ENCODE results near the gene COL28A1.
A peak's percentile ranks its signal among the peaks of the same experiment; 100 is the strongest.

COL28A1 gene

GRCh38 chr7:7354674-7355073, 181.0 kb downstream of the COL28A1 start:
- no peaks in the 10 kb centered on the region for H3K36me3 ChIP-seq (ENCODE audit: control insufficient read depth in 1 of 2, insufficient read depth in 2 of 2, low read length in 2 of 2)
- H3K4ac ChIP-seq (ENCODE audit: low read depth, low read length): no peak overlapping the region
- H3K4me1 ChIP-seq (ENCODE audit: control insufficient read depth in 1 of 2, insufficient read depth in 2 of 2, low read length in 2 of 2): peaks cover 6 to 8% of the 10 kb centered on the region in 2 experiments
- H3K27ac ChIP-seq (ENCODE audit: low read depth, low read length): no peak overlapping the region
- no peak overlapping the region for H4K8ac ChIP-seq (ENCODE audit: low read depth, low read length)
- H3K18ac ChIP-seq (ENCODE audit: low read length): no peak overlapping the region
- H2BK12ac ChIP-seq (ENCODE audit: low read length): no peak overlapping the region
- no peak overlapping the region for H2BK120ac ChIP-seq (ENCODE audit: insufficient read depth, low read length, poor library complexity)
- H3K79me2 ChIP-seq (ENCODE audit: control insufficient read depth, insufficient read depth, low read length, poor library complexity): no peaks in the 10 kb centered on the region
- H3K9me3 ChIP-seq (ENCODE audit: insufficient read depth, low read depth, low read length): no peaks in the 10 kb centered on the region
- no peak overlapping the region for H3K4me2 ChIP-seq (ENCODE audit: low read length)
- peak; percentile 85 to 93 for DNase-seq
- no peaks in the 10 kb centered on the region for H3K27me3 ChIP-seq (ENCODE audit: insufficient read depth, low read length)
- no peak overlapping the region for H4K12ac ChIP-seq (ENCODE audit: low read depth, low read length)
- no CpG with 5 or more reads among the region's 3 CpGs for WGBS (ENCODE audit: extremely low coverage, insufficient coverage, insufficient read length)
- H3K79me1 ChIP-seq (ENCODE audit: low read length): peaks cover 2% of the 10 kb centered on the region
- H3K14ac ChIP-seq (ENCODE audit: low read length): no peak overlapping the region
- H2AFZ ChIP-seq (ENCODE audit: insufficient read depth, low read length, poor library complexity): no peak overlapping the region
- H2AK5ac ChIP-seq (ENCODE audit: low read length): no peak overlapping the region
- H3K4me3 ChIP-seq (ENCODE audit: low read depth, low read length): no peak overlapping the region
- H2BK5ac ChIP-seq (ENCODE audit: low read depth, low read length, poor library complexity): no peak overlapping the region
- H3K23ac ChIP-seq (ENCODE audit: low read length): no peak overlapping the region
- no peak overlapping the region for H4K91ac ChIP-seq (ENCODE audit: low read depth, low read length)
- H3K9ac ChIP-seq (ENCODE audit: low read length): no peak overlapping the region

- WGBS (ENCODE audit: extremely low coverage, insufficient coverage, insufficient read length): no CpG with 5 or more reads among the region's 3 CpGs
- no peak overlapping the region for H3K27ac ChIP-seq (ENCODE audit: low read depth, low read length)
- H2BK12ac ChIP-seq (ENCODE audit: low read length): no peak overlapping the region
- H3K14ac ChIP-seq (ENCODE audit: low read length): no peak overlapping the region
- peak; percentile 2 to 10 for DNase-seq
- no peak overlapping the region for H2BK5ac ChIP-seq (ENCODE audit: low read depth, low read length, poor library complexity)
- H3K4me2 ChIP-seq (ENCODE audit: low read length): no peak overlapping the region
- no peak overlapping the region for H3K18ac ChIP-seq (ENCODE audit: low read length)
- H3K4ac ChIP-seq (ENCODE audit: low read depth, low read length): no peak overlapping the region
- H3K36me3 ChIP-seq (ENCODE audit: control insufficient read depth in 1 of 2, insufficient read depth in 2 of 2, low read length in 2 of 2): no peaks in the 10 kb centered on the region
- H4K8ac ChIP-seq (ENCODE audit: low read depth, low read length): no peak overlapping the region
- H2AK5ac ChIP-seq (ENCODE audit: low read length): no peak overlapping the region
- no peak overlapping the region for H2AFZ ChIP-seq (ENCODE audit: insufficient read depth, low read length, poor library complexity)
- H3K23ac ChIP-seq (ENCODE audit: low read length): no peak overlapping the region
- H4K12ac ChIP-seq (ENCODE audit: low read depth, low read length): no peak overlapping the region
- no peak overlapping the region for H4K91ac ChIP-seq (ENCODE audit: low read depth, low read length)
- H3K79me1 ChIP-seq (ENCODE audit: low read length): peaks cover 2% of the 10 kb centered on the region
- H2BK120ac ChIP-seq (ENCODE audit: insufficient read depth, low read length, poor library complexity): no peak overlapping the region
- no peaks in the 10 kb centered on the region for H3K79me2 ChIP-seq (ENCODE audit: control insufficient read depth, insufficient read depth, low read length, poor library complexity)
- no peaks in the 10 kb centered on the region for H3K27me3 ChIP-seq (ENCODE audit: insufficient read depth, low read length)
- H3K9me3 ChIP-seq (ENCODE audit: insufficient read depth, low read depth, low read length): no peaks in the 10 kb centered on the region
- H3K4me1 ChIP-seq (ENCODE audit: control insufficient read depth in 1 of 2, insufficient read depth in 2 of 2, low read length in 2 of 2): peaks cover 6 to 8% of the 10 kb centered on the region in 2 experiments
- no peak overlapping the region for H3K4me3 ChIP-seq (ENCODE audit: low read depth, low read length)
- H3K9ac ChIP-seq (ENCODE audit: low read length): no peak overlapping the region
Observed at GRCh38 chr7:7352845-7353244, 182.8 kb downstream of the COL28A1 start.

- no peaks in the 10 kb centered on the region for H3K36me3 ChIP-seq (ENCODE audit: control insufficient read depth in 1 of 2, insufficient read depth in 2 of 2, low read length in 2 of 2)
- WGBS (ENCODE audit: extremely low coverage, insufficient coverage, insufficient read length): no CpG with 5 or more reads among the region's 1 CpG
- H4K8ac ChIP-seq (ENCODE audit: low read depth, low read length): no peak overlapping the region
- H3K9ac ChIP-seq (ENCODE audit: low read length): no peak overlapping the region
- no peak overlapping the region for H3K4ac ChIP-seq (ENCODE audit: low read depth, low read length)
- no peak overlapping the region for H3K27ac ChIP-seq (ENCODE audit: low read depth, low read length)
- H3K4me3 ChIP-seq (ENCODE audit: low read depth, low read length): no peak overlapping the region
- H3K27me3 ChIP-seq (ENCODE audit: insufficient read depth, low read length): no peaks in the 10 kb centered on the region
- H3K79me2 ChIP-seq (ENCODE audit: control insufficient read depth, insufficient read depth, low read length, poor library complexity): no peaks in the 10 kb centered on the region
- no peak overlapping the region for H2AFZ ChIP-seq (ENCODE audit: insufficient read depth, low read length, poor library complexity)
- no peak overlapping the region for H2BK120ac ChIP-seq (ENCODE audit: insufficient read depth, low read length, poor library complexity)
- H4K91ac ChIP-seq (ENCODE audit: low read depth, low read length): no peak overlapping the region
- H2BK12ac ChIP-seq (ENCODE audit: low read length): no peak overlapping the region
- H2AK5ac ChIP-seq (ENCODE audit: low read length): no peak overlapping the region
- H3K14ac ChIP-seq (ENCODE audit: low read length): no peak overlapping the region
- no peaks in the 10 kb centered on the region for H3K9me3 ChIP-seq (ENCODE audit: insufficient read depth, low read depth, low read length)
- DNase-seq: no peak
- H4K12ac ChIP-seq (ENCODE audit: low read depth, low read length): no peak overlapping the region
- H3K4me2 ChIP-seq (ENCODE audit: low read length): no peak overlapping the region
- no peak overlapping the region for H3K23ac ChIP-seq (ENCODE audit: low read length)
- H3K79me1 ChIP-seq (ENCODE audit: low read length): peaks cover 2% of the 10 kb centered on the region
- H2BK5ac ChIP-seq (ENCODE audit: low read depth, low read length, poor library complexity): no peak overlapping the region
- H3K4me1 ChIP-seq (ENCODE audit: control insufficient read depth in 1 of 2, insufficient read depth in 2 of 2, low read length in 2 of 2): peaks cover 6 to 8% of the 10 kb centered on the region in 2 experiments
- H3K18ac ChIP-seq (ENCODE audit: low read length): no peak overlapping the region
Observed at GRCh38 chr7:7351832-7352231, 183.8 kb downstream of the COL28A1 start.

GRCh38 chr7:7351156-7351555, 184.5 kb downstream of the COL28A1 start:
- no peak overlapping the region for H3K18ac ChIP-seq (ENCODE audit: low read length)
- H3K9me3 ChIP-seq (ENCODE audit: insufficient read depth, low read depth, low read length): no peaks in the 10 kb centered on the region
- no peak overlapping the region for H2AK5ac ChIP-seq (ENCODE audit: low read length)
- H2BK12ac ChIP-seq (ENCODE audit: low read length): no peak overlapping the region
- no peak overlapping the region for H2AFZ ChIP-seq (ENCODE audit: insufficient read depth, low read length, poor library complexity)
- H3K4me2 ChIP-seq (ENCODE audit: low read length): no peak overlapping the region
- no peak overlapping the region for H2BK120ac ChIP-seq (ENCODE audit: insufficient read depth, low read length, poor library complexity)
- H3K23ac ChIP-seq (ENCODE audit: low read length): no peak overlapping the region
- H4K91ac ChIP-seq (ENCODE audit: low read depth, low read length): no peak overlapping the region
- no peak overlapping the region for H2BK5ac ChIP-seq (ENCODE audit: low read depth, low read length, poor library complexity)
- no peak overlapping the region for H3K4ac ChIP-seq (ENCODE audit: low read depth, low read length)
- H3K27ac ChIP-seq (ENCODE audit: low read depth, low read length): no peak overlapping the region
- H3K27me3 ChIP-seq (ENCODE audit: insufficient read depth, low read length): no peaks in the 10 kb centered on the region
- H4K12ac ChIP-seq (ENCODE audit: low read depth, low read length): no peak overlapping the region
- H3K9ac ChIP-seq (ENCODE audit: low read length): no peak overlapping the region
- DNase-seq: no peak
- H3K79me2 ChIP-seq (ENCODE audit: control insufficient read depth, insufficient read depth, low read length, poor library complexity): no peaks in the 10 kb centered on the region
- no peak overlapping the region for H4K8ac ChIP-seq (ENCODE audit: low read depth, low read length)
- WGBS (ENCODE audit: extremely low coverage, insufficient coverage, insufficient read length): no CpG with 5 or more reads among the region's 2 CpGs
- H3K79me1 ChIP-seq (ENCODE audit: low read length): peaks cover 2% of the 10 kb centered on the region
- H3K4me1 ChIP-seq (ENCODE audit: control insufficient read depth in 1 of 2, insufficient read depth in 2 of 2, low read length in 2 of 2): peaks cover 6 to 8% of the 10 kb centered on the region in 2 experiments
- no peaks in the 10 kb centered on the region for H3K36me3 ChIP-seq (ENCODE audit: control insufficient read depth in 1 of 2, insufficient read depth in 2 of 2, low read length in 2 of 2)
- no peak overlapping the region for H3K14ac ChIP-seq (ENCODE audit: low read length)
- no peak overlapping the region for H3K4me3 ChIP-seq (ENCODE audit: low read depth, low read length)

Data from trophoblast cell (in vitro differentiated cells and primary cell).